ENCODE results near the gene SCN3B.

DNA sequence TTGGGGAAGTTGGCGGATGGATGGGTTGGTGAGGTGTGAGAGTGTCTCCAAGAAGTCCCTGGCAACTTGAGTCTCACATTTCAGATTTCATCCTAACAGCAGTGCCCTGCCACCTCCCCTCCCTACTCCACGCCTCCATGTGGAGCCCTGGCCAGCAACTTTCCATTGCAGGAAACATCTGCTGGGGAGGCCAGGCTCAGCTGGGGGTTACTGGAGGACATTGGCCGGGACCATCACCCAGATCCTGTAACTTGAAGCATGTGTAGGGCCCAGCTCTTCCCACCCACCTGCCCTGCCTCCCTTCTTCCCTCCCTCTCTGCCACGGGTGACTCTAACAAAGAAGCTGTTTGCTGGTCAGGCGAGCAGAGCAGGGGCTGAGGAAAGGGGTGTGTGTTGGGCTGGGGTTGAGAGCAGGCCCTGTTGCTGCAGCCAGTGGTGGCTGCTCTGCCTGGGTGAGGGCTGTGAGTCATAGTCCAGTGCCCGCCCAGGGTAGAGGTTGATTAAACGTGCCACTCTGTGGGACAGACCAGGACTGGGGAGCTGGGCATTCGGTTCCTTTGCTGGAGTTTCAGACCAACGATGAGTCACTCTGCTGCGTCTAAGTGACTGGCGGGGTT lies 64.0 kb downstream of the SCN3B start:
- no peak for TF ChIP-seq POLR2A (IDR thresholded peaks at IDR 0.05)
- no peak for TF ChIP-seq CTCF (IDR thresholded peaks at IDR 0.05)

All from vagina (tissue), 2 donors.